DND-41 (cell line): ENCODE measurements around the gene MYL10.

Source experiments
- ATAC-seq: fragments of 200-7000 bp; cut with Tn5 transposase; 3 replicates; pipeline ENCODE4 v1.9.1; 2021; ENCODE audit warnings: low read depth; ENCODE audit not compliant: insufficient read depth
- DNase-seq: peaks from one replicate; pipeline ENCODE4 v3.0.0-alpha.2; 2020
- H2AFZ ChIP-seq: 2 replicates; pipeline ENCODE4 v1.6.0; 2012; ENCODE audit warnings: low read depth, low read length
- H3K27ac ChIP-seq: 2 replicates; pipeline ENCODE4 v1.5.1; 2012; ENCODE audit warnings: low read length, inconsistent platforms
- H3K27me3 ChIP-seq: fragments of 200-600 bp; sonication (generic); 2 replicates; pipeline ENCODE4 v1.6.0; 2012; ENCODE audit warnings: low read length, mild to moderate bottlenecking, inconsistent platforms; ENCODE audit not compliant: insufficient read depth, poor library complexity
- H3K36me3 ChIP-seq: 2 replicates; pipeline ENCODE4 v1.5.1; 2012; ENCODE audit warnings: low read length, inconsistent platforms; ENCODE audit not compliant: insufficient read depth
- H3K4me1 ChIP-seq: 2 replicates; pipeline ENCODE4 v1.5.1; 2012; ENCODE audit warnings: mild to moderate bottlenecking, low read length; ENCODE audit not compliant: insufficient read depth
- H3K4me2 ChIP-seq: 2 replicates; pipeline ENCODE4 v1.6.0; 2012; ENCODE audit warnings: mild to moderate bottlenecking, moderate library complexity, low read length, inconsistent platforms; ENCODE audit not compliant: insufficient read depth
- H3K4me3 ChIP-seq, 2 experiments: fragments of 200-600 bp in 1 of 2; shearing (Covaris generic) in 1 of 2; 2 replicates each; pipeline ENCODE4 v1.5.1; 2012 to 2016; ENCODE audit warnings: inconsistent platforms in 2 of 2, low read length in 2 of 2, mild to moderate bottlenecking in 2 of 2, low read depth in 1 of 2, moderate library complexity in 1 of 2
- H3K79me2 ChIP-seq: 2 replicates; pipeline ENCODE4 v1.6.0; 2012; ENCODE audit warnings: low read length, inconsistent platforms; ENCODE audit not compliant: insufficient read depth
- H3K9ac ChIP-seq: 2 replicates; pipeline ENCODE4 v1.6.0; 2012; ENCODE audit warnings: low read depth, mild to moderate bottlenecking, inconsistent platforms, low read length, moderate library complexity
- H3K9me3 ChIP-seq: 2 replicates; pipeline ENCODE4 v1.5.1; 2012; ENCODE audit warnings: low read length, moderate library complexity, mild to moderate bottlenecking, inconsistent platforms; ENCODE audit not compliant: insufficient read depth, severe bottlenecking
- H4K20me1 ChIP-seq: 2 replicates; pipeline ENCODE4 v1.6.0; 2012; ENCODE audit warnings: low read length; ENCODE audit not compliant: insufficient read depth
- EZH2 ChIP-seq: IDR thresholded peaks from 3 replicates; pipeline ENCODE4 v1.6.1; 2012; ENCODE audit warnings: borderline replicate concordance, low read depth, mild to moderate bottlenecking, moderate library complexity, low read length, inconsistent platforms; ENCODE audit not compliant: severe bottlenecking
- TF ChIP-seq, protein P1 (sequence below): IDR thresholded peaks from 2 replicates; pipeline ENCODE4 v1.5.1; 2012; ENCODE audit warnings: borderline replicate concordance, low read length, moderate library complexity, mild to moderate bottlenecking; ENCODE audit not compliant: poor library complexity, severe bottlenecking; ENCODE audit errors: extremely low read depth

The MYL10 gene

DNA sequence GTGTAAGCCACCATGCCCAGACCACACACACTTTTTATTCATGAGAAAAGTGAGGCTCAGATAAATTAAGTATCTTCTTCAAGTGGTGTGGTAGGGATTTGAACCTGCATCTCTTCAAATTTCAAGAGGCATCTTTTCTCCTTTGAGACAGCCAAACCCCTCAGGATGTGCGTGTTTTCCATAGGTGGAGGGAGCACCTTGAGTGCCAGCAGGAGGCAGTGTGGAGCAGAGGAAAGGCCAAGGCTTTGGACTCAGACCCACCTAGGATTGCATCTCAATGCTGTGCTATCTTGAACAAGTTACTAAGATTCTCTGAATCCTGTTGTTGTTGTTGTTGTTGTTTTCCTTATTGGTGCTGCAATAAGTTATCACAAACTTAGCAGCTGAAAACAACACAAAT is 40.2 kb upstream of the MYL10 start:
- H3K27ac ChIP-seq: no peak overlapping the region
- no peaks in the 10 kb centered on the region for H3K27me3 ChIP-seq
- no peaks in the 10 kb centered on the region; the same call in 1 of the 2 replicates for H4K20me1 ChIP-seq
- TF ChIP-seq EZH2: no peak
- TF ChIP-seq, protein P1, sequence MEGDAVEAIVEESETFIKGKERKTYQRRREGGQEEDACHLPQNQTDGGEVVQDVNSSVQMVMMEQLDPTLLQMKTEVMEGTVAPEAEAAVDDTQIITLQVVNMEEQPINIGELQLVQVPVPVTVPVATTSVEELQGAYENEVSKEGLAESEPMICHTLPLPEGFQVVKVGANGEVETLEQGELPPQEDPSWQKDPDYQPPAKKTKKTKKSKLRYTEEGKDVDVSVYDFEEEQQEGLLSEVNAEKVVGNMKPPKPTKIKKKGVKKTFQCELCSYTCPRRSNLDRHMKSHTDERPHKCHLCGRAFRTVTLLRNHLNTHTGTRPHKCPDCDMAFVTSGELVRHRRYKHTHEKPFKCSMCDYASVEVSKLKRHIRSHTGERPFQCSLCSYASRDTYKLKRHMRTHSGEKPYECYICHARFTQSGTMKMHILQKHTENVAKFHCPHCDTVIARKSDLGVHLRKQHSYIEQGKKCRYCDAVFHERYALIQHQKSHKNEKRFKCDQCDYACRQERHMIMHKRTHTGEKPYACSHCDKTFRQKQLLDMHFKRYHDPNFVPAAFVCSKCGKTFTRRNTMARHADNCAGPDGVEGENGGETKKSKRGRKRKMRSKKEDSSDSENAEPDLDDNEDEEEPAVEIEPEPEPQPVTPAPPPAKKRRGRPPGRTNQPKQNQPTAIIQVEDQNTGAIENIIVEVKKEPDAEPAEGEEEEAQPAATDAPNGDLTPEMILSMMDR: peak; percentile 65
- H3K79me2 ChIP-seq: no peaks in the 10 kb centered on the region
- H3K9ac ChIP-seq: no peak overlapping the region
- no peak overlapping the region for H2AFZ ChIP-seq
- no peaks in the 10 kb centered on the region for H3K9me3 ChIP-seq
- no peak overlapping the region for H3K4me3 ChIP-seq
- H3K36me3 ChIP-seq: no peaks in the 10 kb centered on the region
- DNase-seq (peak; percentile 19), ATAC-seq (no peak)
- no peaks in the 10 kb centered on the region for H3K4me1 ChIP-seq
- H3K4me2 ChIP-seq: no peak overlapping the region

DNA sequence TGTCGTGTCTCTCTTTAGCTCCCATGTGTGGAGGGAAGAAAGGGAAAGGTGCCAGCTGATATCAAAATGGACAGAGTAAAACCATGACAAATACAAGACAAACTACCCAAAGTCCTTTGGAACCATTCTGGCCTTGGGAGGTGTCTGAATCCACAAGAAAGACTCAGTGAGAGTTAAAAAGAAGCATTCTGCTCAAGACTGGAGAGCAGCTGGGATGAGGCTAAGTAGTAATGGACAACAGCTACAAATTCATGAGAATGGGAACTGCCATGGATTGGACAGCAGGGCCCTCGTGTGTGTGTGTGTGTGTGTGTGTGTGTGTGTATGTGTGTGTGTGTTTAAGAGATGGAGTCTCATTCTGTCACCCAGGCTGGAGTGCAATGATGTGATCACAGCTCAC is 39.6 kb upstream of the MYL10 start:
- Histone ChIP-seq H3K4me3 (no peak overlapping the region), H3K9ac (no peak overlapping the region), H4K20me1 (no peaks in the 10 kb centered on the region; the same call in 1 of the 2 replicates), H2AFZ (no peak overlapping the region), H3K4me2 (no peak overlapping the region), H3K79me2 (no peaks in the 10 kb centered on the region), H3K4me1 (no peaks in the 10 kb centered on the region), H3K36me3 (no peaks in the 10 kb centered on the region), H3K27ac (no peak overlapping the region), H3K9me3 (no peaks in the 10 kb centered on the region), H3K27me3 (no peaks in the 10 kb centered on the region)
- no peak for DNase-seq
- TF ChIP-seq EZH2: no peak
- TF ChIP-seq, protein P1: no peak
- ATAC-seq: no peak

DNA sequence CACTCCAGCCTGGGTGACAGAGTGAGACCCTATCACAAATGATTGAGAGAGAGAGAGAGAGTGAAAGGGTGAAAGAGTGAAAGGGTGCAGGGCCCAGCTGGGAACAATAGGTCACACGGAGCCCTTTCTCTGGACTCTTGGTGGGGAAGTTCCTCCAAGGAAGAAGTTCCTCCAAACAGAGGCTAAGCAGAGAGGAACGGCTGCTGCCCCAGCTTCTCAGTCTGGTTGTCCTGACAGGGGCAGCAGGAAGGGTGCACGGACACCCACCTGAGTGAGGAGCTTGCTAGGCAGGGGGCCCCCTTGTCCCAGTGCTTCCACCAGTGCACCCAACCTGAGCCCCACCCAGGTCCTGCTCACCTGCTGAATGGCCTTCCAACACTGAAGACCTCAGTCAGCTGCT is 38.8 kb upstream of the MYL10 start:
- Histone ChIP-seq H4K20me1 (no peaks in the 10 kb centered on the region; the same call in 1 of the 2 replicates), H3K79me2 (no peaks in the 10 kb centered on the region), H3K27me3 (no peaks in the 10 kb centered on the region), H3K9ac (no peak overlapping the region), H3K27ac (no peak overlapping the region), H3K4me2 (no peak overlapping the region), H2AFZ (no peak overlapping the region), H3K36me3 (no peaks in the 10 kb centered on the region), H3K4me1 (no peaks in the 10 kb centered on the region), H3K4me3 (no peak overlapping the region), H3K9me3 (no peaks in the 10 kb centered on the region)
- DNase-seq (no peak), ATAC-seq (no peak)
- TF ChIP-seq, protein P1: no peak
- no peak for TF ChIP-seq EZH2

DNA sequence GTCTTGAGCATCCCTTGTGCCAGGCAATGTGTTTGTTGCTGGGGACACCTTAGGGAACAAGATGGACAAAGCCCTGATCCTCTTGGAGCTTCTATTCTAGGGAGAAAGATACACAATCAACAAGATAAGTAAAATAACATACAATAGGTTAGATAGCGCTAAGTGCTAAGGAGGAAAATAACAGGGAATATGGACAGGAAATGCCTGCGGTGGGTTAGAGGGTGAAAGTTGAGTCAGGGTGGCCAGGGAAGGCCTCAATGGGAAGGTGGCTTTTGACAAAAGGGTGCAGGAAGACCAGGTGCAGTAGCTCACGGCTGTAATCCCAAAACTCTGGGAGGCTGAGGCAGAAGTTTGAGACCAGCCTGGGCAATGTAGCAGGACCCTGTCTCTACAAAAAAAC is 38.3 kb upstream of the MYL10 start:
- TF ChIP-seq EZH2: no peak
- TF ChIP-seq, protein P1: no peak
- Histone ChIP-seq H3K27me3 (no peaks in the 10 kb centered on the region), H2AFZ (no peak overlapping the region), H3K36me3 (no peaks in the 10 kb centered on the region), H3K4me2 (no peak overlapping the region), H3K4me3 (no peak overlapping the region), H3K9ac (no peak overlapping the region), H3K9me3 (no peaks in the 10 kb centered on the region), H4K20me1 (no peaks in the 10 kb centered on the region; the same call in 1 of the 2 replicates), H3K4me1 (no peaks in the 10 kb centered on the region), H3K79me2 (no peaks in the 10 kb centered on the region), H3K27ac (no peak overlapping the region)
- no peak for DNase-seq
- no peak for ATAC-seq
